ENCODE results near the gene PIK3R5.

Gene PIK3R5

DNA sequence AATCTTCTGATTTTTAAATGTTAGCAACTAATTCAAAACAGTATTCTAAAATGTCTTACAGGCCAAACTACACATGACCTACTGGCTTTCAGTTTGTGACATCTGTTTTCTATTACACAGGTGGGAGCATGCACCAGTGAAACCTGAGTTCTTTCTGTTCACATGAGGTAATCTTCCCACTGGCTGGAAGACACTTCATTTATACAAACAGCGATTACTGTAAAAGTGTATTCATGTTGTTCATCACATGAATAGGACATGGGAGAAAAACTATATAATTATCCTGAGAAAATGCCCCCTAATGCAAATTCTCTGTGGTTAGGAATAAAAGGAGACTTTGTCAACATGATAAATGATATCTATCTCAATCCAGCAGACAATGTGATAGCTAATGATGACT lies 11.1 kb upstream of the PIK3R5 start:
- Histone ChIP-seq H3K4me2 (ENCODE audit: insufficient read depth, low read length) (no peak overlapping the region), H3K9me3 (ENCODE audit: insufficient read depth, low read length, severe bottlenecking) (no peaks in the 10 kb centered on the region), H3K36me3 (ENCODE audit: insufficient read depth, low read length) (no peaks in the 10 kb centered on the region), H3K9ac (ENCODE audit: low read depth, low read length) (no peak overlapping the region), H3K27ac (ENCODE audit: low read length) (no peak overlapping the region), H4K20me1 (ENCODE audit: insufficient read depth, low read length) (no peaks in the 10 kb centered on the region), H2AFZ (ENCODE audit: low read depth, low read length) (no peak overlapping the region), H3K27me3 (ENCODE audit: insufficient read depth, low read length, poor library complexity) (no peaks in the 10 kb centered on the region), H3K4me3 (ENCODE audit: low read depth in 1 of 2, low read length in 2 of 2) (no peak overlapping the region), H3K79me2 (ENCODE audit: insufficient read depth, low read length) (no peaks in the 10 kb centered on the region), H3K4me1 (ENCODE audit: insufficient read depth, low read length) (no peaks in the 10 kb centered on the region)
- TF ChIP-seq, protein P1, sequence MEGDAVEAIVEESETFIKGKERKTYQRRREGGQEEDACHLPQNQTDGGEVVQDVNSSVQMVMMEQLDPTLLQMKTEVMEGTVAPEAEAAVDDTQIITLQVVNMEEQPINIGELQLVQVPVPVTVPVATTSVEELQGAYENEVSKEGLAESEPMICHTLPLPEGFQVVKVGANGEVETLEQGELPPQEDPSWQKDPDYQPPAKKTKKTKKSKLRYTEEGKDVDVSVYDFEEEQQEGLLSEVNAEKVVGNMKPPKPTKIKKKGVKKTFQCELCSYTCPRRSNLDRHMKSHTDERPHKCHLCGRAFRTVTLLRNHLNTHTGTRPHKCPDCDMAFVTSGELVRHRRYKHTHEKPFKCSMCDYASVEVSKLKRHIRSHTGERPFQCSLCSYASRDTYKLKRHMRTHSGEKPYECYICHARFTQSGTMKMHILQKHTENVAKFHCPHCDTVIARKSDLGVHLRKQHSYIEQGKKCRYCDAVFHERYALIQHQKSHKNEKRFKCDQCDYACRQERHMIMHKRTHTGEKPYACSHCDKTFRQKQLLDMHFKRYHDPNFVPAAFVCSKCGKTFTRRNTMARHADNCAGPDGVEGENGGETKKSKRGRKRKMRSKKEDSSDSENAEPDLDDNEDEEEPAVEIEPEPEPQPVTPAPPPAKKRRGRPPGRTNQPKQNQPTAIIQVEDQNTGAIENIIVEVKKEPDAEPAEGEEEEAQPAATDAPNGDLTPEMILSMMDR (IDR thresholded peaks at IDR 0.05; ENCODE audit: borderline replicate concordance, extremely low read depth, low read length, poor library complexity, severe bottlenecking), result no peak
- TF ChIP-seq EZH2 (IDR thresholded peaks at IDR 0.05; ENCODE audit: borderline replicate concordance, low read depth, low read length, severe bottlenecking), result no peak
- ATAC-seq (ENCODE audit: insufficient read depth, low read depth) (no peak), DNase-seq (no peak)

DNA sequence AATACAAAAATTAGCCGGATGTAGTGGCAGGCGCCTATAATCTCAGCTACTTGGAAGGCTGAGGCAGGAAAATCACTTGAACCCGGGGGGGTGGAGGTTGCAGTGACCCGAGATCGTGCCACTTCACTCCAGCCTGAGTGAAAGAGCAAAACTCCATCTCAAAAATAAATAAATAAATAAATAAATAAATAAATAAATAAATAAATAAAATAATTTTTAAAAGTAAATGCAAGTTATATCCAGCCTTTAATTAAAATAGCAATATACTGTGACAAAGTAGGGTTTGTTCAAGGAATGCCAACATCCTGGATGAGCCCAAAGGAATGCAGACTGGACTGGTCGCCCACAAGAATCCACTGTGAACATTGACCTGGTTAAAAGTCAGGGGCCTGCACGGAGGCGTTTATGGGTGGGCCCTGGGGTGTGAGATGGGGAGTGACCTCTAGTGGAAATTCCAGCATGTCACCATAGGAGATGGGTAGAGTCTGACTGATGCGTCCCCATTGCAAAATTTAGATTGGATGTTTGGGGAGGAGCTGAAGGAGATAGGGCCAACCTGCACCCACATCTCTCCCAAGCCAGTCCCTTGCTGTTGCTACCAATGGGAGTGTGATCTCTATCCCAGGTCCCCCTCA lies 9.7 kb upstream of the PIK3R5 start:
- no peak overlapping the region for H2AFZ ChIP-seq (ENCODE audit: low read depth, low read length)
- H3K4me1 ChIP-seq (ENCODE audit: insufficient read depth, low read length), result no peaks in the 10 kb centered on the region
- no peak overlapping the region for H3K27ac ChIP-seq (ENCODE audit: low read length)
- no peaks in the 10 kb centered on the region for H3K27me3 ChIP-seq (ENCODE audit: insufficient read depth, low read length, poor library complexity)
- H3K36me3 ChIP-seq (ENCODE audit: insufficient read depth, low read length), result no peaks in the 10 kb centered on the region
- no peak overlapping the region for H3K4me3 ChIP-seq (ENCODE audit: low read depth in 1 of 2, low read length in 2 of 2)
- H3K9ac ChIP-seq (ENCODE audit: low read depth, low read length), result no peak overlapping the region
- TF ChIP-seq, protein P1 (IDR thresholded peaks at IDR 0.05; ENCODE audit: borderline replicate concordance, extremely low read depth, low read length, poor library complexity, severe bottlenecking), result peak; percentile 7
- TF ChIP-seq EZH2 (IDR thresholded peaks at IDR 0.05; ENCODE audit: borderline replicate concordance, low read depth, low read length, severe bottlenecking), result no peak
- no peak overlapping the region for H3K4me2 ChIP-seq (ENCODE audit: insufficient read depth, low read length)
- ATAC-seq (ENCODE audit: insufficient read depth, low read depth) (no peak), DNase-seq (no peak)
- no peaks in the 10 kb centered on the region for H3K9me3 ChIP-seq (ENCODE audit: insufficient read depth, low read length, severe bottlenecking)
- H3K79me2 ChIP-seq (ENCODE audit: insufficient read depth, low read length), result no peaks in the 10 kb centered on the region
- H4K20me1 ChIP-seq (ENCODE audit: insufficient read depth, low read length), result no peaks in the 10 kb centered on the region

DNA sequence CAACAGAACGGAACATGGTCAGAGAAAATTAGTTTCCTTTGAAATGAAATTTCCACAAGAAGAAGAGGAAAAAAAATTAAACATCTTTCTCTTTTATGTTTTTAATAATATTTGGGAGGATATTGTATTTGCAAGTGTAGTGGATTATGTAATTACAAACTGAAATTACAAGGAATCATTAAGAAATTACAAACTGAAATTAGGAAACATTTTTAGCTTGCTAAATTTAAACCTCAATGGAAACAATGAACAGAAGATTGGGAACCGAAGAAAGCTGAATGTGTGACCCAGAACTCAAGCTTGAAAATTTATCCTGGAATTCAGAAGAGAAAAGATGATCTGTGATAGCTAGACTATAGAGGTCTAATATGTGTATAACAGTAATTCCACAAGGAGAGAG lies 4.4 kb upstream of the PIK3R5 start:
- Histone ChIP-seq H3K27ac (ENCODE audit: low read length) (no peak overlapping the region), H3K27me3 (ENCODE audit: insufficient read depth, low read length, poor library complexity) (no peaks in the 10 kb centered on the region), H4K20me1 (ENCODE audit: insufficient read depth, low read length) (no peaks in the 10 kb centered on the region), H3K4me3 (ENCODE audit: low read depth in 1 of 2, low read length in 2 of 2) (no peak overlapping the region), H3K9me3 (ENCODE audit: insufficient read depth, low read length, severe bottlenecking) (no peaks in the 10 kb centered on the region), H3K4me2 (ENCODE audit: insufficient read depth, low read length) (no peak overlapping the region), H3K9ac (ENCODE audit: low read depth, low read length) (no peak overlapping the region), H3K4me1 (ENCODE audit: insufficient read depth, low read length) (peaks cover 18% of the 10 kb centered on the region), H3K36me3 (ENCODE audit: insufficient read depth, low read length) (no peaks in the 10 kb centered on the region; the same call in 1 of the 2 replicates), H2AFZ (ENCODE audit: low read depth, low read length) (no peak overlapping the region), H3K79me2 (ENCODE audit: insufficient read depth, low read length) (peaks cover 4% of the 10 kb centered on the region; the same call in 1 of the 2 replicates)
- TF ChIP-seq, protein P1 (IDR thresholded peaks at IDR 0.05; ENCODE audit: borderline replicate concordance, extremely low read depth, low read length, poor library complexity, severe bottlenecking), result no peak
- no peak for TF ChIP-seq EZH2 (IDR thresholded peaks at IDR 0.05; ENCODE audit: borderline replicate concordance, low read depth, low read length, severe bottlenecking)
- ATAC-seq (ENCODE audit: insufficient read depth, low read depth) (no peak), DNase-seq (no peak)

All from DND-41 (cell line).